NCI-H2196 treated with DMSO at 0.1 percent for 48 hours (cell line): ENCODE measurements around the gene POLA2.

ENCODE experiments used
- DNase-seq: peaks from one replicate; lab custom pipeline; 2025; ENCODE audit not compliant: unreplicated experiment; lab: John Stamatoyannopoulos, UW

The POLA2 gene

DNA sequence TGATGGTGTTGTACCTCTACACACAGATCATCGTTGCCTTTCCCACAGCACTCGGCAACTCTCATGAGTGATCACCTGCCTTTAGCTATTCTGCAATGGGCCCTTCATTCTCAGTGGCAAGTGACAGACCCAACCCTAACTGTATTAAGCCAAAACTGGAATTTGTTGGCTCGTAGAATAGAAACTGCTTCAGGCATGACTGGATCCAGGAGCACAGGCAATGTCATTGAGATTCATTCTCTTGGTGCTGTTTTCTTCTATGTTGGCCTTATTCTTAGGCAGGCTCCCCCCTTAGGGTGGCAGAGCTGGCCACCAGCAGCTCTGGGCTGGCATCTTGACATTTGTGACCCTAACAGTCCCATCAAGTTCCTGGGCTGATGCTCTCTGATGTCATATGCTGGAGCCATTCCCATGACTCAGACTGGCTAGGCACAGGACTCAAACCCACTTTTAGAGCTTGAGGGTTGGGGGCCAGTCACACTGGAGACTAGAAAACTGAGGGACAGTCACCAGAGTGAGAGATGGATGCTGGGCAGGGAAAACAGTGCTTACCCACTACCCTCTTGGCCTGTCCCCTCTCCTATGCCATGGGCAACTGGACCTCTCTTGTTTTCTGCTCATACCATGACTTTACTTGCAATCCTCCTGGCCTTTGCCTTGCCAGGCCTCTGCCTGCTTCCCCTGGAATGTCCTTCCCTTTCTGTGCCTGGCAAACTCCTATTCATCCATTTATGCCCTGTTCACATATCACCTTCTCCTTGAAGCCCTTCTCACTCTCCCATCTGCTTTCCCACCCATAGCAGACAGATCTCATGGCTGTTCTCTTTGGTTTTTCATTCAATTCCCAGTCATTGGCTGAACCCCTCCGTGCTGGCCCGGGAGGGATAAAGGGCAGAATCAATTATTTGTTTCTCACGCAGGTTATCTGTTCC is 45.8 kb downstream of the POLA2 start:
- DNase-seq = no peak

GRCh38 chr11:65308281-65308891 is 46.6 kb downstream of the POLA2 start:
- no peak for DNase-seq

- DNase-seq = no peak
These were observed 47.2 kb downstream of the POLA2 start for GRCh38 chr11:65309006-65309405.

DNA sequence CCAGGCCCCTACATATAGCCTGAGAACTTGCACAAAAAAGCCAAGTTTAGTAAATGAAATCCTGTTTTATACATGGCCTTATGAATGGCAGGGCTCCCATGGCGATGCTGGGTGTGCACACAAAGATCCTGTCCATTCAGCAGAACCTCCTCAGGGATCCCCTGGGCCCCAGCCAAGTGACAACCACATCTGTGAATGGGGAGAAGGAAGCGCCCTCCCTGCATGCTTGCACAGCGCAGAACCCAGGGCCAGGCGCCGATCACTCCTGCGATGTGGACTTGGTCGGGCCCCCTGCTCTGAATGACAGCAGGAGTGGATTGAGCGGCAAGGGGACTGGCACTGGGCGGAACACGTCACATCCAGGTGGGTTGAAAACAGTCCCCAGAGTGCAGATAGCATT is 48.5 kb downstream of the POLA2 start:
- DNase-seq = no peak

DNA sequence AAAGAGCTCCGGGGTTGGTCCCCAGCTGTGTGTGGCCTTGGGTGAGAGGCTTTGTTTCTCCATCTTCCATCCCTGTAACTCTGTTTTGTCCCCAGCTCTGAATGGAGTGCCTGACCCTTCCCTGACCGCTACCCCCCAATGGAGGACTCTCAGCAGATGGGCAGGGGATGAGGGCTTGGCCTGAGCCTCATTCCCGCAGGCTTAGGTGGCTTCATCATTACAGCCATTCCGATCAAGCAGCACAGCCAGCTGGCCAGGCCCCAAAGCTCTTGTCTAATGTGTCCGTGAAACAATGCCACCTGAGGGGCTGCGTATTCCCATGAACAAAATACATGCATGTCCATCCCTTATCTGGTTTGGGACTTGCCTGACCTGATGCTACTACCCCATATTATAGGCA is 49.0 kb downstream of the POLA2 start:
- no peak for DNase-seq

DNA sequence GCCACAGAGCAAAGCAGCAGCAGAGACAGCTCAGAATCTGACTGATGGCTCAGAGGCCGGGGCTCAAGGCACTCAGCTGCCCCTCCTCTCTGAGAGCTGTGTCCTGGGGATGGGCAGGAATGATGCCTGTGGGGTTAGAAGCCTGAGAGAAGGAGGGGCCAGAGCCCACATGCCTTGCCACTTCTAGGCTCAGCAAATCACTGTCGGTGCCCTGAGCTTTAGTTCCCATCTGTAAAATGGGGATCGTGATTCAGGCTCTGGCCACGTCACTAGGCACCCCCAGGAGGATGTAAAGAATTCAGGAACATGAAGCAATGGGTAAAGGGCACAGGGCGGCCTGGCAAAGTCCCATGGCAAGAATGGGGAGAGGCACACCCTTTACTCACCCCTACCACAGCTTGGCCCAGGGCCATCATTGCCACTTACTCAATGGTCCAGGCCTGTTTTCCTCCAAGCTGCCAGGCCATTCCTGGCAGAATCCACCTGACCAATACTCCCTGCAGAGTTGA is 49.5 kb downstream of the POLA2 start:
- DNase-seq = no peak

- DNase-seq = peak; percentile 69
These were observed 52.9 kb downstream of the POLA2 start, which contains the start of gene CDC42EP2 for GRCh38 chr11:65314501-65315203. TSS of gene CDC42EP2 (plus strand) at chr11:65314866. CDS start at chr11:65320899, 6,033 bp downstream.

- DNase-seq = peak; percentile 46
These were observed 53.6 kb downstream of the POLA2 start for GRCh38 chr11:65315204-65315865.

GRCh38 chr11:65315866-65316226 is 54.1 kb downstream of the POLA2 start:
- no peak for DNase-seq

DNA sequence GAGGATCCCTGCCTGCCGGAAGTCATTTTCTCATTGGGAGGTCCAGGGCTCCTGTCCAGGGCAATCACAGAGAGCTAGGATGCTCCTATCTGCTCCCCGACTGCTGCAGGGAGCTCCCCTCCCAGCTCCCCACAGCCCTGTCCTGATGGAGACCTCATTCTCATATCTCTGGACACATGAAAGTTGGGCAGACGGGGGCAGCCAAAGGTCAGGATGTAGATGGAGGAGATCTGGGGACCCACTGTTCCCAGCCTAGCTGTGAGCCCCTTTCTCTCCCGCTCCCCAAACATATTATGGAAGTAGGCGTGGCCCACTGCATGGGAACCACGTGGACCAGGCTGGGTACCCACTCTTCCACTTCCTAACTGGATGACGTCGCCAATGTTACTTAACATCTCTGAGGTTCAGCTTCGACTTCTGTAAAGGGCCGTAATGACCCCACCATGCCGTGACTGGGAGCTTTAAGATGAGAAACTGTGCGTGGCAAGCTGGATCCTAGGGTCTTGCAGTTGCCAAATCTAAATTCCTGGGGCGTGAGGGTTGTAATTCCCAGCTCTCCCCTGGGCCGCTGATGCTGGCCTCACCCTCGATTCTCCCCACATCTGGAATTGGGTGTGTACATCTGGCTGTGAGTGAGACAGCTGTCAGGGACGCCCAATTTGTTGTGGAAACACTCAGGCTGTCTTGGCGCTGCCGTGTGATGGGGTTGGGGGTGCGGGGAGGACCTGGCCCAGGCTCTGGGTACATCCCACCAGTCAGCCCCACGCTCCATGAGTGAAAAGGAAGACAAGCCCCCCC is 54.7 kb downstream of the POLA2 start:
- DNase-seq = no peak

DNA sequence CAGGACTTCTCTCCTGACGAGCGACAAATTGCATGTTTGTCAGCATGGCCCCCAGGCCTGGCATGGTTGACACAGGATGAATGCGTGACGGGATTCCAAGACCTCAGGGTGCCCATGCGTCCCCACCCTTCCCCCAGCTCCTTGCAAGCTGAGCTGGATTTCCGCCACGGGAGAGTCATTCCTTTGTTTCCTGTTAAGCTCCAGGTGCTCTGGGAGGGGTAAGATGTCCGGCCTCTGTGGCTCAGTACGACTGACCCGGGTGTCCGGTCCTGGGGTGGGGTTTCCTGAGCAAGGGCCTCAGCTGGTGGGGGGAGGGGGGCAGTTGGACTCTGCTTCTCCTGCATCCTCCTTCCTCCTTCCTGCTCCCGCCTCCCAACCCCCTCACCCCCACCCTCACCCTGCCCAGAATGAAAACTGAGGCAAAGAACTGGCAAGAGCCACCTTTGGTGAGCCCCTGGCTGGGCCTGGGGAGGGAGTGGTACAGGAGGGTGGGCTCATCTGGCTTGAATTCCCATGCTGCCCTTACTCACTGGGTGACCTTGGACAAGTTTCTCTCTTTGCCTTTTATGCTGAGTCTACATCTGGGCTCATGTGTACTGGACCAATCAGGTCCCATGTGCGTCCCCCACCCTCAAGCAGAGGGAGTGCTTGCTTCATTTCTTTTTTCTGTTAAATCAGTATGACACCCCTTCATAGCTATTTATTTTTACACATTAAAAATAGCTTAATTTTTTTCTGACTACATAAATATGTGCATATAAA is 55.4 kb downstream of the POLA2 start:
- peak; percentile 48 for DNase-seq

- DNase-seq = no peak
These were observed 58.8 kb downstream of the POLA2 start for GRCh38 chr11:65320386-65321075.

DNA sequence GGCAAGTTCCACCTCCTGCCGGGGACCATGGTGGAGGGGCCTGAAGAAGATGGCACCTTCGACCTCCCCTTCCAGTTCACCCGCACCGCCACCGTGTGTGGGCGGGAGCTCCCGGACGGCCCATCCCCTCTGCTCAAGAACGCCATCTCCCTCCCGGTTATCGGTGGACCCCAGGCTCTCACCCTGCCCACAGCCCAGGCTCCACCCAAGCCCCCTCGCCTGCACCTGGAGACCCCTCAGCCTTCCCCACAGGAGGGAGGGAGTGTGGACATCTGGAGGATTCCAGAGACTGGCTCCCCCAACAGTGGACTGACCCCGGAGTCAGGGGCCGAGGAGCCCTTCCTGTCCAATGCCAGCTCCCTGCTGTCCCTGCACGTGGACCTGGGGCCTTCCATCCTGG is 59.3 kb downstream of the POLA2 start:
- no peak for DNase-seq

- DNase-seq = no peak
These were observed 60.2 kb downstream of the POLA2 start for GRCh38 chr11:65321828-65322485.

DNA sequence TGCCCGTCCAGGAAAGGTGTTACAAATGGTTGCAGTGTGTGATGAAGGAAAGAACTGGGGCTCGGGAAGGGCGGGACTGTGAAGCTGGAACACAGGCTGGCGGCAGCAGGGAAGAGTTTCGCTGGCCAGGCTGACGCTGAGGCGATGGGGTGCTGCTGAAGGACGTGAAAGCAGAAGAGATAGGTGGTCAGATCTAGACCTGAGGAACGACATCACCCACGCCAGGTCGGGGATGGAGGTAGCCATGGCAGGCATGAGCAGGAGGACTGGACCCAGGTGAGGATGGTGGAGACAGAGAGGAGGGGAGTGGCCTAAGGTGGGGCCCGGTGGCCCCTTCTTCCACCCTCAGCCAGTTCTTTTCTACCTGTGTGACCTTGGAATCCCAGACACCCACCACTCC is 62.1 kb downstream of the POLA2 start:
- DNase-seq = no peak

DNA sequence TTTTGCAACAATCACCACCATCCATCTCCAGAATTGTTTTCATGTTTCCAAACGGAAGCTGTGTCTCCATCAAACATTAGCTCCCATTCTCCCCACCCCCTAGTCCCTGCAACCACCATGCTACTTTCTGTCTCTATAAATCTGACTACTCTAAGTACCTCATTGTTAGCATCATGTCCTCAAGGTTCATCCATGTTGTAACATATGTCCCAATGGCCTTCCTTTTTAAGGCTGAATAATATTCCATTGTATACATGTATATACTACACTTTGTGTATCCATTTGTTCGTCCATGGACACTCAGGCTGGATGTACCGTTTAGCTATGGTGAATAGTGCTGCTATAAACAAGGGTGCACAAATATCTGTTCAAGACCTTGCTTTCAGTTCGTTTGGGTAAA is 63.7 kb downstream of the POLA2 start:
- DNase-seq = no peak

DNA sequence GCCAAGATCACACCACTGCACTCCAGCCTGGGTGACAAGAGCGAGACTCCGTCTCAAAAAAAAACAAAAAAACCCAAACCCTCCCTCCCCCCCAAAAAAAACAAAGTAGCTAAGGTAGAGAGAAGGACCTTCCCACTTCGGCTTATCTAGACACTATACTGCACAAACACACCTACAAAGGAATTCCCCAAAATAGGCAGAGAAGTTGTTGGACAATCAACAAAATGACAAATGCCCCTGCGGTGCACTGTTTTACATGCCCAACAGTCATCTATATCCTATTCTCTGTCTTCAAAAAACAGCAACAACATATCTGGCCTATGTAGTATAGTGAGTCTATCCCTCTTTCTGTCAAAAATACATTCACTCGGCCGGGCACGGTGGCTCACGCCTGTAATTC is 65.3 kb downstream of the POLA2 start:
- DNase-seq = no peak

GRCh38 chr11:65329478-65329877 is 67.7 kb downstream of the POLA2 start:
- no peak for DNase-seq
